ENCODE data around the gene CFAP20DC.

- TF ChIP-seq CTCF (IDR thresholded peaks at IDR 0.05; ENCODE audit: low read depth, low read length) (no peak), EZH2phosphoT487 (IDR thresholded peaks at IDR 0.05; ENCODE audit: low read depth) (no peak)
Observed at GRCh38 chr3:58824777-58825176, 225.0 kb downstream of the CFAP20DC start.

Measured in OCI-LY3 (cell line).